Kidney (tissue), 22 donors: ENCODE measurements around the gene ZNG1B. TPM values are rescaled to one million over a fixed set of nuclear protein-coding genes. Genes with fewer than 3 reads are reported as not detected.
"Not testable (repeated sequence)": the region's sequence is repeated elsewhere in the genome, so short reads cannot be mapped to it uniquely, and the experiment has no call there.

Experiments used
- DNase-seq, 5 donors: peaks; one replicate each; pipeline ENCODE4 v3.0.0-alpha.2; 2013 to 2020
- FAIRE-seq: peaks from 2 replicates; lab custom pipeline; 2012; peaks lifted over from hg19 to GRCh38; lab: Jason Lieb, UNC
- H3K27ac ChIP-seq, 2 donors: one replicate each; pipeline ENCODE4 v1.7.0; 2013; ENCODE audit warnings: low read depth in 2 of 2, low read length in 2 of 2, inconsistent platforms in 1 of 2
- H3K27me3 ChIP-seq: one replicate; pipeline ENCODE4 v1.7.1; 2013; ENCODE audit warnings: low read length, inconsistent platforms; ENCODE audit not compliant: control insufficient read depth, insufficient read depth
- H3K36me3 ChIP-seq, 3 donors: one replicate each; pipeline versions ENCODE4 v1.7.0 to v1.7.1; 2013; ENCODE audit warnings: low read length in 3 of 3, control low read depth in 1 of 3, inconsistent platforms in 1 of 3; ENCODE audit not compliant: insufficient read depth in 3 of 3, control insufficient read depth in 2 of 3
- H3K4me1 ChIP-seq, 3 donors: one replicate each; pipeline versions ENCODE4 v1.7.0 to v1.7.1; 2013; ENCODE audit warnings: low read length in 3 of 3, inconsistent platforms in 1 of 3, low read depth in 1 of 3; ENCODE audit not compliant: control insufficient read depth in 2 of 3, insufficient read depth in 2 of 3
- H3K4me3 ChIP-seq, 3 donors: one replicate each; pipeline versions ENCODE4 v1.7.0 to v1.8.1; 2013; ENCODE audit warnings: low read length in 3 of 3, control low read depth in 1 of 3, inconsistent platforms in 1 of 3
- H3K9ac ChIP-seq, 3 donors: one replicate each; pipeline versions ENCODE4 v1.7.0 to v1.7.1; 2013; ENCODE audit warnings: low read length in 3 of 3, control low read depth in 1 of 3, inconsistent platforms in 1 of 3
- H3K9me3 ChIP-seq, 3 donors: one replicate each; pipeline versions ENCODE4 v1.7.0 to v1.7.1; 2013; ENCODE audit warnings: low read length in 3 of 3, control low read depth in 1 of 3, inconsistent platforms in 1 of 3; ENCODE audit not compliant: control insufficient read depth in 2 of 3, insufficient read depth in 1 of 3
- intact Hi-C: fragments of 100-400 bp; cut with DNase I; formaldehyde crosslinking; loops from one replicate; pipeline ENCODE4 v1.11.1; 2022
- long read RNA-seq, 10 donors: library from polyadenylated mRNA in 1 of 10; unstranded in 1 of 10; transcript quantifications; one replicate each; pipeline ENCODE4 v2.0.0 and lab custom pipeline, GENCODE V29; 2021 to 2026
- polyA plus RNA-seq: library from polyadenylated mRNA; stranded (reverse); fragments of 350-450 nt; fragmentation: Illumina TruSeq; extraction: RNeasy Lipid Tissue Mini Kit (QIAGEN cat#74804); gene quantifications from one replicate; pipeline ENCODE4 v1.2.3, GENCODE V29; 2014; ENCODE audit warnings: low read depth, low replicate concordance; ENCODE audit not compliant: insufficient read depth
- total RNA-seq: library from RNA; stranded (reverse); fragmentation: NEBNext Ultra II Directional; extraction: Animal tissue kit (Norgen Biotek cat#: 25700); gene quantifications from one replicate; pipeline ENCODE4 v1.2.1, GENCODE V29; 2021
- TF ChIP-seq, protein P1 (sequence below): IDR thresholded peaks from 3 replicates; pipeline ENCODE4 v1.5.1; 2012; ENCODE audit warnings: mild to moderate bottlenecking, moderate library complexity, borderline replicate concordance; ENCODE audit not compliant: insufficient read depth; ENCODE audit errors: extremely low read depth
- donor health status: control.
- donor health status: control.
- donor health status: control.
- donor health status: control.
- donor health status: control.
- donor health status: DM: yes; HTN: yes; CAD: no.
- donor health status: Normal renal cell carcinoma (clear cell type).

Gene ZNG1B
- total RNA-seq (31.0 TPM), polyA plus RNA-seq (32.7 TPM)
- long read RNA-seq, donor 1, transcript CBWD2-201 (15 exons, 1,812 nt), result major isoform, 9 of 22 reads
- long read RNA-seq, donor 1, partial matches to known transcripts, result 11 of 22 reads
- long read RNA-seq, donor 1, other reads (novel, unspliced or antisense), result 0 of 22 reads
- long read RNA-seq, donor 2, transcript CBWD2-201 (15 exons, 1,812 nt), result major isoform, 12 of 35 reads
- long read RNA-seq, donor 2, partial matches to known transcripts, result 14 of 35 reads
- long read RNA-seq, donor 2, other reads (novel, unspliced or antisense), result 0 of 35 reads
- long read RNA-seq, donor 3, transcript CBWD2-201 (15 exons, 1,812 nt), result major isoform, 16 of 51 reads
- long read RNA-seq, donor 3, partial matches to known transcripts, result 25 of 51 reads
- long read RNA-seq, donor 3, other reads (novel, unspliced or antisense), result 0 of 51 reads
- long read RNA-seq, donor 4, transcript CBWD2-201 (15 exons, 1,812 nt), result major isoform, 13 of 29 reads
- long read RNA-seq, donor 4, partial matches to known transcripts, result 7 of 29 reads
- long read RNA-seq, donor 4, other reads (novel, unspliced or antisense), result 0 of 29 reads
- long read RNA-seq, donor 5, partial matches to known transcripts, result 0 of 1 reads
- long read RNA-seq, donor 5, other reads (novel, unspliced or antisense), result 0 of 1 reads
- long read RNA-seq, donor 6, transcript CBWD2-201 (15 exons, 1,812 nt), result major isoform, 14 of 86 reads
- long read RNA-seq, donor 6, transcript CBWD2-209 (3 exons, 880 nt), result minor isoform, 10 of 86 reads
- long read RNA-seq, donor 6, partial matches to known transcripts, result 56 of 86 reads
- long read RNA-seq, donor 6, other reads (novel, unspliced or antisense), result 0 of 86 reads
- long read RNA-seq, donor 7, transcript CBWD2-201 (15 exons, 1,812 nt), result major isoform, 36 of 60 reads
- long read RNA-seq, donor 7, transcript CBWD2-202 (16 exons, 1,740 nt), result minor isoform, 8 of 60 reads
- long read RNA-seq, donor 7, partial matches to known transcripts, result 2 of 60 reads
- long read RNA-seq, donor 7, other reads (novel, unspliced or antisense), result 6 of 60 reads
- long read RNA-seq, donor 8, transcript CBWD2-201 (15 exons, 1,812 nt), result major isoform, 19 of 34 reads
- long read RNA-seq, donor 8, partial matches to known transcripts, result 10 of 34 reads
- long read RNA-seq, donor 8, other reads (novel, unspliced or antisense), result 0 of 34 reads
- long read RNA-seq, donor 9, transcript CBWD2-201 (15 exons, 1,812 nt), result major isoform, 11 of 13 reads
- long read RNA-seq, donor 9, partial matches to known transcripts, result 0 of 13 reads
- long read RNA-seq, donor 9, other reads (novel, unspliced or antisense), result 0 of 13 reads
- long read RNA-seq, donor 10, transcript CBWD2-201 (15 exons, 1,812 nt), result major isoform, 5 of 26 reads
- long read RNA-seq, donor 10, partial matches to known transcripts, result 13 of 26 reads
- long read RNA-seq, donor 10, other reads (novel, unspliced or antisense), result 0 of 26 reads

DNA sequence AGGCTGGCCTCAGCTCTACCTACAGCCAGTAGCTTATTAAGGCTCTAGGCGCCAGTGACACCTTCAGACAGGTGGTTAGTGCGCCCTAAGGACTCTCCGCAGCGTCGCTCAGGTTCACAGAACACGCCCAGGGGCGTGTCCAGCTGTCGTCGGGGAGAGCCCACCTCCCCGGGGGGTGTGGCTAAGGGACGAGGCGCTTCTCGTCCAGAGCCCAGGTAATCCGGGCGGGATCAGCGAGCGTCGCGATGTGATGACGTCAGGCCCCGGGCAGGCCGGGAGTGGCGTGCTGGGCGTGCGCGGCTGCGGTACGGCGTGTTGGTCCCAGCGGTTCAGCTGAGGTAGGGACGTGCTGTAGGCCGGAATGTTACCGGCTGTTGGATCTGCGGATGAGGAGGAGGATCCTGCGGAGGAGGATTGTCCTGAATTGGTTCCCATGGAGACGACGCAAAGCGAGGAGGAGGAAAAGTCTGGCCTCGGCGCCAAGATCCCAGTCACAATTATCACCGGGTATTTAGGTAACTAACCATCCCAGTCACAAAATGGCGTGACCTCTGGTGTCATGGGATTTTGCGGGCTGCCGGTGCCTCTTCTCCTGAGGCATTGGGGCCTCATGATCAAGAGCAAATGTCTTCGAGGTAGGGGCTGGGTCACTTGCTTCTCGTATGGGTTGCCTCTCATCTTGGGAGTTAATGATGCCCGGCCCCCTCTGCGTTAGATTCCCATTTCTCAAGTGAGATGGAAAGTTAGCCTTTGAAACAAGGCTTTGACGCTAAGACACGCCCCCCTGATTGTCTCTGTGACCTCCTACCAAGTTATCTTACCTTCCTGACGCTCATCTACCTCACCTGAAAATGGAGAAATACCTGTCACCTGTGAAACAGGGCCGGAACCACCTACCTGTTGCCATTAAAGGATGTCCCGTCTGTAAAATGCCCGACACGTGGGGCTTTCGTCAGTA, at the start of gene ZNG1B:
Gene ZNG1B, plus strand, starts transcription at position 184 of the 958 bp plus-strand sequence. Its CDS starts 178 bp downstream, at position 362.
- FAIRE-seq, H3K36me3 ChIP-seq, H3K27ac ChIP-seq, H3K27me3 ChIP-seq, intact Hi-C loops, H3K9me3 ChIP-seq, H3K4me1 ChIP-seq: not testable (repeated sequence)
- peak within 1 kb of the TSS in 2 of 3 donors; percentile 29 to 58 for H3K9ac ChIP-seq
- peak; percentile 8 to 90 (median 9) for DNase-seq
- H3K4me3 ChIP-seq, result peak within 1 kb of the TSS; percentile 61 to 71 (median 63)

DNA sequence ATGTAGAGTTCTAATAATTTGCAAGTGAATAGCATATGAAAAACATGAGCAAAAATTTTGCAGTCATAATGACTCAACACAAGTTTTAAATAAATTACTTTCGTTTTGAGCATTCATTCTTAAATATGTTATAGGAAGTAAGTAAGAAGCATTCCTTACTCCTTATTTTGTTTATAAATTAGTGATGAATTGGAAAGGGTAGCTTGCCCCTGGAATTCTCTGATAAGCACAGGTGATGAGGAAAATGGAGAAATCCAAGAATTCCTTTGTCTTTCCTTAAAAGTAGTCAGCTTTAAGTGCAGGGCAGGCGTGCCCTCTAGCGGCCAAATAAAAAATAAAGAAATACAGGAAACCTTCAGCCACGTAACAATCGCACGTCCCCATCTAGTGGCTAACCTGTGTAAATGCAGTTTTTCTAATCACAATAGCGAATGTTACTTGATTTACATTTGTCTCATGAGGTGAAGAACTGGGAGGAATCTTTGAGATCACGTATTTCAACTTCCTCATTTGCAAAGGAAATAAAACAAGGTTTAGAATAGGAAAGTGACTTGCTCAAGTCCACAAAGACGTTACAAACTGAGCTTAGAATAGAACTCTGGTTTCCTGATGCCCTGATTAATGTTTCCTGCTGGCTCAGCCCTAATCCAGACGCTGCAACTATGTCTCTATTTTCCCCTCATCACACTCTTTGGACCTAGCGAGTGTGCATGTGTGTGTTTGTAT, 47.2 kb upstream of the ZNG1B start:
- Histone ChIP-seq H3K27ac (no peak overlapping the region), H3K4me1 (peaks cover 0 to 2% (median 0%) of the 10 kb centered on the region in 3 donors), H3K9me3 (no peaks in the 10 kb centered on the region), H3K4me3 (peak overlapping the region in 1 of 3 donors; percentile 34), H3K36me3 (no peaks in the 10 kb centered on the region), H3K9ac (no peak overlapping the region), H3K27me3 (no peaks in the 10 kb centered on the region)
- intact Hi-C loops, result no loop called here
- TF ChIP-seq, protein P1, sequence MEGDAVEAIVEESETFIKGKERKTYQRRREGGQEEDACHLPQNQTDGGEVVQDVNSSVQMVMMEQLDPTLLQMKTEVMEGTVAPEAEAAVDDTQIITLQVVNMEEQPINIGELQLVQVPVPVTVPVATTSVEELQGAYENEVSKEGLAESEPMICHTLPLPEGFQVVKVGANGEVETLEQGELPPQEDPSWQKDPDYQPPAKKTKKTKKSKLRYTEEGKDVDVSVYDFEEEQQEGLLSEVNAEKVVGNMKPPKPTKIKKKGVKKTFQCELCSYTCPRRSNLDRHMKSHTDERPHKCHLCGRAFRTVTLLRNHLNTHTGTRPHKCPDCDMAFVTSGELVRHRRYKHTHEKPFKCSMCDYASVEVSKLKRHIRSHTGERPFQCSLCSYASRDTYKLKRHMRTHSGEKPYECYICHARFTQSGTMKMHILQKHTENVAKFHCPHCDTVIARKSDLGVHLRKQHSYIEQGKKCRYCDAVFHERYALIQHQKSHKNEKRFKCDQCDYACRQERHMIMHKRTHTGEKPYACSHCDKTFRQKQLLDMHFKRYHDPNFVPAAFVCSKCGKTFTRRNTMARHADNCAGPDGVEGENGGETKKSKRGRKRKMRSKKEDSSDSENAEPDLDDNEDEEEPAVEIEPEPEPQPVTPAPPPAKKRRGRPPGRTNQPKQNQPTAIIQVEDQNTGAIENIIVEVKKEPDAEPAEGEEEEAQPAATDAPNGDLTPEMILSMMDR, result peak; percentile 97
- DNase-seq (peak in 4 of 5 donors; percentile 77 to 93 (median 86)), FAIRE-seq (peak; percentile 93)

DNA sequence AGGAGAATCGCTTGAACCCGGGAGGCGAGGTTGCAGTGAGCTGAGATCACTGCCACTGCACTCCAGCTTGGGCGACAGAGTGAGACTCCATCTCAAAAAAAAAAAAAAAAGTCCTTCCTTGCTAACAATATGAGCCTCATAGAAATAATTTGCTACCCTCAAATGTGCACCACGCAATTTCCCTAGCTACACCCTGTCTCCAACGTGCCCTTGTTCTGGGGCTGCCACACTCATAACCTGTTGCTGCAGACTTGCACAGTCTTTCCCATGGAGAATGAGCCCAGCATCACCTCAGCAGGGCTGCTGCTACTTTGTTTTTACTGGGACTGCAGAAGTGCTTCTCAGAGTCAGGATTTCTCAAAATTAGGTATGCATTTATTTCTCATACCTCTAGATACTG, 46.4 kb upstream of the ZNG1B start:
- TF ChIP-seq, protein P1, result no peak
- Histone ChIP-seq H3K9ac (no peak overlapping the region), H3K9me3 (no peaks in the 10 kb centered on the region), H3K27me3 (no peaks in the 10 kb centered on the region), H3K4me1 (peaks cover 0 to 2% (median 0%) of the 10 kb centered on the region in 3 donors), H3K36me3 (no peaks in the 10 kb centered on the region), H3K4me3 (no peak overlapping the region), H3K27ac (no peak overlapping the region)
- FAIRE-seq (no peak), DNase-seq (no peak)
- intact Hi-C loops, result no loop called here
